HG03354 (cell line): Measurements from ENCODE around the gene SNCA.

ENCODE experiments used
- ATAC-seq: cut with Tn5 transposase; IDR thresholded peaks from one replicate; pipeline ENCODE4 v1.9.1; 2021; ENCODE audit warnings: mild to moderate bottlenecking; ENCODE audit not compliant: unreplicated experiment, poor library complexity, severe bottlenecking

SNCA gene

GRCh38 chr4:89821612-89822011, 15.3 kb downstream of the SNCA start:
- no peak for ATAC-seq

GRCh38 chr4:89820010-89820409, 17.0 kb downstream of the SNCA start:
- ATAC-seq: no peak

GRCh38 chr4:89814362-89814761, 22.6 kb downstream of the SNCA start:
- ATAC-seq: no peak

GRCh38 chr4:89813197-89813596, 23.8 kb downstream of the SNCA start:
- no peak for ATAC-seq

- no peak for ATAC-seq
These were observed 29.4 kb downstream of the SNCA start for GRCh38 chr4:89807441-89808140.

GRCh38 chr4:89805297-89805696, 31.7 kb downstream of the SNCA start:
- ATAC-seq: no peak

- no peak for ATAC-seq
These were observed 33.0 kb downstream of the SNCA start for GRCh38 chr4:89803915-89804314.

- ATAC-seq: no peak
These were observed 33.9 kb downstream of the SNCA start for GRCh38 chr4:89803036-89803435.

- ATAC-seq: no peak
These were observed 36.3 kb downstream of the SNCA start for GRCh38 chr4:89800527-89801103.

- no peak for ATAC-seq
These were observed 36.9 kb downstream of the SNCA start for GRCh38 chr4:89800012-89800516.

- ATAC-seq: no peak
These were observed 37.9 kb downstream of the SNCA start for GRCh38 chr4:89799071-89799470.

GRCh38 chr4:89797117-89797516, 39.8 kb downstream of the SNCA start:
- ATAC-seq: no peak

GRCh38 chr4:89788206-89789072, 48.5 kb downstream of the SNCA start:
- no peak for ATAC-seq

- ATAC-seq: no peak
These were observed 52.2 kb downstream of the SNCA start for GRCh38 chr4:89784686-89785231.

- ATAC-seq: no peak
These were observed 55.6 kb downstream of the SNCA start for GRCh38 chr4:89781321-89781720.

GRCh38 chr4:89773805-89774204, 63.2 kb downstream of the SNCA start:
- ATAC-seq: no peak

GRCh38 chr4:89769856-89770255, 67.1 kb downstream of the SNCA start:
- no peak for ATAC-seq

- no peak for ATAC-seq
These were observed 69.0 kb downstream of the SNCA start for GRCh38 chr4:89767924-89768323.

GRCh38 chr4:89765966-89766365, 71.0 kb downstream of the SNCA start:
- ATAC-seq: no peak

- ATAC-seq: no peak
These were observed 71.4 kb downstream of the SNCA start for GRCh38 chr4:89765528-89765927.
